Measurements from ENCODE around the gene NAPEPLD. TPM values are rescaled to one million over a fixed set of nuclear protein-coding genes. Genes with fewer than 3 reads are reported as not detected.

The NAPEPLD gene
- total and polyA plus RNA-seq, 7 donors = 11.0 to 26.8 (median 12.2) TPM

DNA sequence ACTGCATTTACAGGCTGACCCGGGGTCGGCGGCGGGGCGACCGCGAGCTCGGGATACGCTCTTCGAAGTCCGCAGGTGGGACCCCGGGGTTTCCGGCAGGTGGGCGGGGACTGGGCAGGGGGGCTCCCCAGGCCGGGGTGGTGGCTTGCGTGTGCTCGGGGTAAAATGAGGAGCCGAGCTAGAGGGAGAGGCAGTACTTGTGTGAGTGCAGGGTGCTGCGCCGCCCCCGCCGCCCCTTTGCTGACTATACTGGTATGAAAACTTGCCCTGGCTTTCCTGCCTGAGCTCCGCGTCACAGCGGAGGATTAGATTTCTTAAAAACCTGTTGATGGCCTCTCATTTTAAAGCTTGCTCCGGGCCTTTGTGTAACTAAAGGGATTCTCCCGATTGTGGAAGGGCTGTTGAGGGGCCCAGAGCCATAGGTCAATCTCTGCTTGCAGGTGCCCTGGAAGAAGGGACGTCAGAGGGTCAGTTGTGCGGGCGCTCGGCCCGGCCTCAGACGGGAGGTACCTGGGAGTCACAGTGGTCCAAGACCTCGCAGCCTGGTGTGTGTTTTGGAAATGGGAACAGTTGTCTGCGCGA lies 73.5 kb downstream of the NAPEPLD start:
- Histone ChIP-seq H3K9me3 (no peaks in the 10 kb centered on the region), H3K36me3 (no peaks in the 10 kb centered on the region), H3K4me1 (peaks cover 0 to 24% (median 21%) of the 10 kb centered on the region in 4 donors), H3K27ac (peak overlapping the region; percentile 90 to 93 (median 93)), H3K27me3 (no peaks in the 10 kb centered on the region), H3K4me3 (peak overlapping the region; percentile 68 to 81 (median 74))
- intact Hi-C loops (cut with DNase I) = loop anchor here (10.0 kb wide), 1 partner anchor 269 kb away; the partner anchor contains the start of genes DNAJC2 and PSMC2
- peak; percentile 78 for DNase-seq
- TF ChIP-seq, protein P1, sequence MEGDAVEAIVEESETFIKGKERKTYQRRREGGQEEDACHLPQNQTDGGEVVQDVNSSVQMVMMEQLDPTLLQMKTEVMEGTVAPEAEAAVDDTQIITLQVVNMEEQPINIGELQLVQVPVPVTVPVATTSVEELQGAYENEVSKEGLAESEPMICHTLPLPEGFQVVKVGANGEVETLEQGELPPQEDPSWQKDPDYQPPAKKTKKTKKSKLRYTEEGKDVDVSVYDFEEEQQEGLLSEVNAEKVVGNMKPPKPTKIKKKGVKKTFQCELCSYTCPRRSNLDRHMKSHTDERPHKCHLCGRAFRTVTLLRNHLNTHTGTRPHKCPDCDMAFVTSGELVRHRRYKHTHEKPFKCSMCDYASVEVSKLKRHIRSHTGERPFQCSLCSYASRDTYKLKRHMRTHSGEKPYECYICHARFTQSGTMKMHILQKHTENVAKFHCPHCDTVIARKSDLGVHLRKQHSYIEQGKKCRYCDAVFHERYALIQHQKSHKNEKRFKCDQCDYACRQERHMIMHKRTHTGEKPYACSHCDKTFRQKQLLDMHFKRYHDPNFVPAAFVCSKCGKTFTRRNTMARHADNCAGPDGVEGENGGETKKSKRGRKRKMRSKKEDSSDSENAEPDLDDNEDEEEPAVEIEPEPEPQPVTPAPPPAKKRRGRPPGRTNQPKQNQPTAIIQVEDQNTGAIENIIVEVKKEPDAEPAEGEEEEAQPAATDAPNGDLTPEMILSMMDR (IDR thresholded peaks at IDR 0.05) = no peak
- no peak for TF ChIP-seq EP300 (IDR thresholded peaks at IDR 0.05)
- TF ChIP-seq POLR2A (IDR thresholded peaks at IDR 0.05) = no peak
- TF ChIP-seq POLR2AphosphoS5 (IDR thresholded peaks at IDR 0.05) = no peak
- 1 to 5% methylated on average over 36 of the region's 36 CpGs for WGBS, 2 donors

DNA sequence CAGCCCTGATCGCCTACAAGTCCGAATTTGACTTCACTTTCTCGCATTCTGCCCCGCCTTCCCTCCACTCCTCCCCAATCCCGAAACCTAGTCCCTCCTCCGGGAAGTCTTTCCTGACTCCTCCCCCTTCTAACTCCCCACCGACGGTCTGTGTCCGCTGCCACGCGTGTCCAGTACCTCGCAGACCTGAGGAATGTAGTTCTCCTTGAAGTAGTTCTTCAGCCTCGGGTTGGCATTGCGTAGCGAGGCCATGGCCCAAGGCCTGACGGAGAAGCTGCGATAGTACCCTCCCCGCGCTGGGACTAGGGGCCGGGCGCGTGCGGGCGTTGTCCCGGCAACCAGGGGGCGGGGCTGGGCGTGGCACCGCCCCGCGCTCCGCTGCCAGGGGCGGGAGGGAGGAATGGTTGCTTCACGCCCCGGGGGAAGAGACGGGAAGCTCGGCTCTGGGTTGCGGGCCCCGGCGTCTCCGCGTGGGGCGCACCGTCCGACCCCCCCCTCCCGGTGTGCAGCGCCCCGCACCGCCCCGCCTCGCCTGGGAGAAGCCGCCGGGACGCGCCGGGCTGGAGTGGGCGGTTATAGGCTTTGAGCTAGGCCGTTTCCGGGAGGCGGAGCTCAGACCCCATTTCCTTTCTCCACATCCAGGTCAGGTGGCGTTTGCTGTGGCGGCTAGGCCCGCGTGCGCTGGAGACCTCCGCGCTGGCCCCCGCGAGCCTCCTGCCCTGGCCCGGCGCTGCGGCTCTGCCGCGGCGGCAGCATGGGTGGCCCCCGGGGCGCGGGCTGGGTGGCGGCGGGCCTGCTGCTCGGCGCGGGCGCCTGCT lies 74.2 kb downstream of the NAPEPLD start, which contains the start of the genes ARMC10 and FBXL13:
Gene ARMC10, plus strand, starts transcription at position 622 of the 818 bp plus-strand sequence. Its CDS starts 133 bp downstream, at position 755.
Gene FBXL13, minus strand, starts transcription at position 278 of the 818 bp plus-strand sequence.
- no peaks in the 10 kb centered on the region for H3K36me3 ChIP-seq
- no peaks in the 10 kb centered on the region for H3K9me3 ChIP-seq
- H3K27me3 ChIP-seq = no peaks in the 10 kb centered on the region
- intact Hi-C loops (cut with DNase I) = loop anchor here (1.0 to 10.0 kb wide), 3 partner anchors 75 to 322 kb away; partner anchors contain the start of genes DNAJC2, NAPEPLD and PSMC2
- peak; percentile 95 for DNase-seq
- H3K4me1 ChIP-seq = peaks cover 0 to 24% (median 21%) of the 10 kb centered on the region in 4 donors
- WGBS, 2 donors = 1 to 4% methylated on average over 83 of the region's 83 CpGs
- peak within 1 kb of the TSS; percentile 68 to 81 (median 74) for H3K4me3 ChIP-seq
- TF ChIP-seq POLR2A (IDR thresholded peaks at IDR 0.05) = no peak
- peak; percentile 52 to 71 (median 61) for TF ChIP-seq POLR2AphosphoS5 (IDR thresholded peaks at IDR 0.05)
- TF ChIP-seq, protein P1 (IDR thresholded peaks at IDR 0.05) = peak in 3 of 4 experiments; percentile 12 to 24 (median 16)
- peak within 1 kb of the TSS; percentile 90 to 93 (median 93) for H3K27ac ChIP-seq

DNA sequence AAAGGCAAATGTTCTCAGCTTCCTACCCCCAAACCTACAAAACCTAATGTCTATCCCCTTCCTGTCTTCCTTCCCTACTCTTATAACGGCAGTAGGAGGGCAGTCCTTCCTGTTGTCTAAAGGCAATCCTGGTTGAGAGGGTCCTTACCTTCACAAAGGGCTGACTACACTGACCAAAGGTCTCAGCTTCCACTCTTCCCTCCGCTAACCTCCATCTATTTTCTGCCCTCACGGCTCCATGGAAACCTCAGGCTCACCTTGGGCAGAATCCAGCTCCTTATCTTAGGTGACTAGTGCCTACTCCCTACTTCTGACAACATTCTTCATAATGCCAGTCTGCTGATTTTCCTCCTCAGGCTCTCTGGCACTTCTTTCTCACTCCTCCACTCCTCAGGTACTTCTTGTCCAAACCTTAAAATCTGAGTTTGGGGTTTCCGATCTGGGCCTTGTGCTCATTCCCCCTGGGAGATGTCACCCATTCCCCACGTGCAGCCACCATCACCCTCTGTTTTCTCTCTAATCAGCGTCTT lies 74.8 kb downstream of the NAPEPLD start:
- no peaks in the 10 kb centered on the region for H3K36me3 ChIP-seq
- peaks cover 0 to 24% (median 21%) of the 10 kb centered on the region in 4 donors for H3K4me1 ChIP-seq
- H3K4me3 ChIP-seq = peak overlapping the region; percentile 68 to 81 (median 74)
- no peaks in the 10 kb centered on the region for H3K9me3 ChIP-seq
- DNase-seq = no peak
- intact Hi-C loops (cut with DNase I) = loop anchor here (1.0 to 10.0 kb wide), 3 partner anchors 75 to 322 kb away; partner anchors contain the start of genes DNAJC2, NAPEPLD and PSMC2
- TF ChIP-seq, protein P1 (IDR thresholded peaks at IDR 0.05) = no peak
- TF ChIP-seq POLR2A (IDR thresholded peaks at IDR 0.05) (no peak), POLR2AphosphoS5 (IDR thresholded peaks at IDR 0.05) (no peak), EP300 (IDR thresholded peaks at IDR 0.05) (no peak)
- H3K27me3 ChIP-seq = no peaks in the 10 kb centered on the region
- peak overlapping the region; percentile 90 to 93 (median 93) for H3K27ac ChIP-seq
- 4 to 18% methylated on average over 6 of the region's 6 CpGs for WGBS, 2 donors

DNA sequence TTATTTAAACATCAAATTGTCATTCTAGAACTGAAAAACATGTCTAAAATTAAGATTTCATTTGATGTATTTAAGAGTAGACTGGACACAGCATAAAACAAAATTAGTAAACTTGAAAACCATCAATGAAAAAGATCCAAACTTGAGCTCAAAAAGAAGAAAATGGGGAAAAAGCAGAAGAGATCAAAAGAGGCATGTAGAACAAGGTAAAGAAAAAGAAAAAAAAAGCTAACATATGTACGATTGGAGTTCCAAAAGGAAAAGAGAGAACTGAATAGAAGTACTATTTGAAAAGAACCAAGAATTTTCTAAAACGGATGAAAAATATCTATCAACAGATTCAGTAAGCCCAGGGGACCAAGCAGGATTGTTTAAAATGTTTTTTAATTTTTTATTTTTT lies 77.9 kb downstream of the NAPEPLD start:
- 89 to 94% methylated on average over 2 of the region's 2 CpGs for WGBS, 2 donors
- no peak overlapping the region for H3K4me3 ChIP-seq
- H3K27me3 ChIP-seq = no peaks in the 10 kb centered on the region
- peaks cover 0 to 12% (median 9%) of the 10 kb centered on the region in 4 donors for H3K4me1 ChIP-seq
- TF ChIP-seq, protein P1 (IDR thresholded peaks at IDR 0.05) = no peak
- TF ChIP-seq POLR2AphosphoS5 (IDR thresholded peaks at IDR 0.05) (no peak), EP300 (IDR thresholded peaks at IDR 0.05) (no peak), POLR2A (IDR thresholded peaks at IDR 0.05) (no peak)
- no peaks in the 10 kb centered on the region for H3K36me3 ChIP-seq
- no peak for DNase-seq
- no peaks in the 10 kb centered on the region for H3K9me3 ChIP-seq
- intact Hi-C loops (cut with DNase I) = loop anchor here (5.0 to 10.0 kb wide), 2 partner anchors 274 to 319 kb away; partner anchors contain the start of genes DNAJC2 and PSMC2
- no peak overlapping the region for H3K27ac ChIP-seq

Data from sigmoid colon (tissue), 7 donors.